HG03571 (cell line): ENCODE data around the gene LAMA3.
A peak's percentile ranks its signal among the peaks of the same experiment; 100 is the strongest.

Source experiments
- ATAC-seq: cut with Tn5 transposase; IDR thresholded peaks from one replicate; pipeline ENCODE4 v1.9.1; 2021; ENCODE audit not compliant: unreplicated experiment

Gene LAMA3

GRCh38 chr18:23983112-23983511 lies 293.9 kb downstream of the LAMA3 start:
- ATAC-seq: no peak

GRCh38 chr18:23986600-23987359 lies 297.5 kb downstream of the LAMA3 start:
- ATAC-seq: peak; percentile 78

GRCh38 chr18:23990474-23991410 lies 301.5 kb downstream of the LAMA3 start:
- ATAC-seq: no peak

GRCh38 chr18:23992089-23992940 lies 303.1 kb downstream of the LAMA3 start:
- no peak for ATAC-seq

- ATAC-seq: no peak
Measured at GRCh38 chr18:23992941-23993280, 303.7 kb downstream of the LAMA3 start.

- no peak for ATAC-seq
Measured at GRCh38 chr18:23994361-23994902, 305.2 kb downstream of the LAMA3 start.

- ATAC-seq: no peak
Measured at GRCh38 chr18:23995180-23995579, 305.9 kb downstream of the LAMA3 start.

GRCh38 chr18:23998018-23998417 lies 308.8 kb downstream of the LAMA3 start:
- ATAC-seq: no peak

GRCh38 chr18:23998820-23999219 lies 309.6 kb downstream of the LAMA3 start:
- no peak for ATAC-seq

GRCh38 chr18:24000613-24001490 lies 311.6 kb downstream of the LAMA3 start:
- no peak for ATAC-seq

- no peak for ATAC-seq
Measured at GRCh38 chr18:24002479-24002878, 313.2 kb downstream of the LAMA3 start.

GRCh38 chr18:24003288-24003687 lies 314.0 kb downstream of the LAMA3 start:
- no peak for ATAC-seq

GRCh38 chr18:24003903-24004640 lies 314.8 kb downstream of the LAMA3 start:
- ATAC-seq: no peak
